IPS-15b (cell line): ENCODE measurements around the gene MGMT.

ENCODE experiments used
- H3K27me3 ChIP-seq: one replicate; pipeline ENCODE4 v1.6.1; 2013; ENCODE audit warnings: low read length; ENCODE audit not compliant: control insufficient read depth, insufficient read depth
- H3K36me3 ChIP-seq: one replicate; pipeline ENCODE4 v1.6.1; 2013; ENCODE audit warnings: low read length; ENCODE audit not compliant: control insufficient read depth, insufficient read depth
- H3K4me1 ChIP-seq: one replicate; pipeline ENCODE4 v1.6.1; 2013; ENCODE audit warnings: mild to moderate bottlenecking, low read length; ENCODE audit not compliant: control insufficient read depth, insufficient read depth
- H3K4me3 ChIP-seq: one replicate; pipeline ENCODE4 v1.5.1; 2013; ENCODE audit warnings: low read depth, low read length
- H3K9ac ChIP-seq: one replicate; pipeline ENCODE4 v1.6.1; 2013; ENCODE audit warnings: low read depth, mild to moderate bottlenecking, low read length
- H3K9me3 ChIP-seq: one replicate; pipeline ENCODE4 v1.6.1; 2013; ENCODE audit warnings: mild to moderate bottlenecking, low read length; ENCODE audit not compliant: control insufficient read depth, insufficient read depth

Gene MGMT

GRCh38 chr10:129477051-129477450 lies 10.0 kb downstream of the MGMT start:
- Histone ChIP-seq H3K4me3 (no peak overlapping the region), H3K9me3 (no peaks in the 10 kb centered on the region), H3K27me3 (no peaks in the 10 kb centered on the region), H3K9ac (no peak overlapping the region), H3K4me1 (no peaks in the 10 kb centered on the region), H3K36me3 (no peaks in the 10 kb centered on the region)

- H3K4me1 ChIP-seq = no peaks in the 10 kb centered on the region
- H3K36me3 ChIP-seq = no peaks in the 10 kb centered on the region
- no peak overlapping the region for H3K9ac ChIP-seq
- H3K9me3 ChIP-seq = no peaks in the 10 kb centered on the region
- no peak overlapping the region for H3K4me3 ChIP-seq
- H3K27me3 ChIP-seq = no peaks in the 10 kb centered on the region
Measured at GRCh38 chr10:129481641-129482040, 14.6 kb downstream of the MGMT start.

GRCh38 chr10:129483430-129484010 lies 16.5 kb downstream of the MGMT start:
- Histone ChIP-seq H3K9me3 (no peaks in the 10 kb centered on the region), H3K4me3 (no peak overlapping the region), H3K27me3 (no peaks in the 10 kb centered on the region), H3K36me3 (no peaks in the 10 kb centered on the region), H3K9ac (no peak overlapping the region), H3K4me1 (no peaks in the 10 kb centered on the region)

- no peaks in the 10 kb centered on the region for H3K4me1 ChIP-seq
Measured at GRCh38 chr10:129486805-129487204, 19.8 kb downstream of the MGMT start.

GRCh38 chr10:129491123-129491734 lies 24.2 kb downstream of the MGMT start:
- no peaks in the 10 kb centered on the region for H3K27me3 ChIP-seq
- H3K9me3 ChIP-seq = peaks cover 13% of the 10 kb centered on the region
- no peak overlapping the region for H3K9ac ChIP-seq
- H3K4me1 ChIP-seq = no peaks in the 10 kb centered on the region
- H3K4me3 ChIP-seq = no peak overlapping the region
- no peaks in the 10 kb centered on the region for H3K36me3 ChIP-seq

More at GRCh38 chr10:129486805-129487204, 19.8 kb downstream of the MGMT start:
- H3K27me3 ChIP-seq = no peaks in the 10 kb centered on the region
- H3K9me3 ChIP-seq = peaks cover 5% of the 10 kb centered on the region
- no peaks in the 10 kb centered on the region for H3K36me3 ChIP-seq
- no peak overlapping the region for H3K4me3 ChIP-seq
- H3K9ac ChIP-seq = no peak overlapping the region

- peaks cover 13% of the 10 kb centered on the region for H3K9me3 ChIP-seq
- H3K4me1 ChIP-seq = no peaks in the 10 kb centered on the region
- no peaks in the 10 kb centered on the region for H3K36me3 ChIP-seq
- H3K4me3 ChIP-seq = no peak overlapping the region
- no peak overlapping the region for H3K9ac ChIP-seq
- no peaks in the 10 kb centered on the region for H3K27me3 ChIP-seq
Measured at GRCh38 chr10:129494176-129494575, 27.1 kb downstream of the MGMT start.

GRCh38 chr10:129494740-129495139 lies 27.7 kb downstream of the MGMT start:
- Histone ChIP-seq H3K4me3 (no peak overlapping the region), H3K9ac (no peak overlapping the region), H3K27me3 (no peaks in the 10 kb centered on the region), H3K9me3 (peaks cover 13% of the 10 kb centered on the region), H3K4me1 (no peaks in the 10 kb centered on the region), H3K36me3 (no peaks in the 10 kb centered on the region)

- Histone ChIP-seq H3K9ac (no peak overlapping the region), H3K27me3 (no peaks in the 10 kb centered on the region), H3K9me3 (peaks cover 13% of the 10 kb centered on the region), H3K4me1 (no peaks in the 10 kb centered on the region), H3K4me3 (no peak overlapping the region), H3K36me3 (no peaks in the 10 kb centered on the region)
Measured at GRCh38 chr10:129495256-129495655, 28.2 kb downstream of the MGMT start.

GRCh38 chr10:129495698-129496097 lies 28.7 kb downstream of the MGMT start:
- Histone ChIP-seq H3K36me3 (no peaks in the 10 kb centered on the region), H3K9me3 (peaks cover 13% of the 10 kb centered on the region), H3K9ac (no peak overlapping the region), H3K4me3 (no peak overlapping the region), H3K27me3 (no peaks in the 10 kb centered on the region), H3K4me1 (no peaks in the 10 kb centered on the region)

GRCh38 chr10:129497013-129497412 lies 30.0 kb downstream of the MGMT start:
- Histone ChIP-seq H3K4me3 (no peak overlapping the region), H3K9ac (no peak overlapping the region), H3K9me3 (peaks cover 8% of the 10 kb centered on the region), H3K4me1 (no peaks in the 10 kb centered on the region), H3K27me3 (no peaks in the 10 kb centered on the region), H3K36me3 (no peaks in the 10 kb centered on the region)

- no peaks in the 10 kb centered on the region for H3K36me3 ChIP-seq
Measured at GRCh38 chr10:129498680-129499079, 31.6 kb downstream of the MGMT start.

GRCh38 chr10:129500617-129501339 lies 33.7 kb downstream of the MGMT start:
- Histone ChIP-seq H3K27me3 (no peaks in the 10 kb centered on the region), H3K4me3 (no peak overlapping the region), H3K9me3 (no peaks in the 10 kb centered on the region), H3K4me1 (no peaks in the 10 kb centered on the region), H3K36me3 (no peaks in the 10 kb centered on the region), H3K9ac (no peak overlapping the region)

More at GRCh38 chr10:129498680-129499079, 31.6 kb downstream of the MGMT start:
- Histone ChIP-seq H3K4me3 (no peak overlapping the region), H3K27me3 (no peaks in the 10 kb centered on the region), H3K4me1 (no peaks in the 10 kb centered on the region), H3K9me3 (no peaks in the 10 kb centered on the region), H3K9ac (no peak overlapping the region)
